Measurements from ENCODE around the gene UBE3D.

UBE3D gene

DNA sequence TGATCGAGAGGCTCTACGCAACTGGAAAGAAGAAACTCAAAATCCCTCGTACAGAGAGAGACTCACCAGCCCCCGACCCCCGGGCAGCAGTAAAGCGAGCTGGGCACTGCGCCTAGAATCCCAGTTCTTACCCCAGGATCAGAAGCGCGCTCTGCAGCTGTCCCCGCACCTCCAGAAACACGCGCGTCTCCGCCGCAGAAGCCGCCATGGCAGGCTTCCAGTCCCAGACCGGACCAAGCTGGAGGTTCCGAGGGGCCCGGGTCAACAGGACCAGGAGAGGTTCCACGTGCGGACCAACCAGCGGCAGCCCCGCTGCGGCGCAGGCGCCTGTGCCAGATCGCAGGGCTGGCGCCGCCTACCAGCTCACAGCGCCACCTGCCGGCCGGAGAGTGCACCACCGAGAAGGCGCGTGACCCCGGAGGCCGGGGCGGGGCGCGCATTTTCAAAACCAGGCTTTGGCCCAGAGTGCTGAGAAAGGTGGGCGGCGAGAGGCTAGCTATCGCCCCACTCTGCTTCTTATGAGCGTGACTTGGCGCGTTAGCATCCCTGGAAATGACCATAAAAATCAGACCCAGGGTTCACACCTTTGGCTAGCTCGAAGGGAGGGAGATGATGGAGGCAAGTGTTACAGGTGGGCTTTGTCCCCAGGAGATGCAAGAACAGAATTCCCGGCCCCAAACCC, at the start of gene UBE3D (continued):
- no peak for TF ChIP-seq REST (tag by site-specific recombination; IDR thresholded peaks at IDR 0.05)
- no peak for TF ChIP-seq ZBTB1 (tag by site-specific recombination; IDR thresholded peaks at IDR 0.05)
- TF ChIP-seq ZNF521 (tag by site-specific recombination; IDR thresholded peaks at IDR 0.05), result no peak
- peak; percentile 61 for TF ChIP-seq ZNF629 (tag by site-specific recombination; IDR thresholded peaks at IDR 0.05)
- no peak for TF ChIP-seq FEZF1 (tag by site-specific recombination; IDR thresholded peaks at IDR 0.05)
- no peak for TF ChIP-seq ZNF791 (tag by site-specific recombination; IDR thresholded peaks at IDR 0.05)
- TF ChIP-seq, protein P1, sequence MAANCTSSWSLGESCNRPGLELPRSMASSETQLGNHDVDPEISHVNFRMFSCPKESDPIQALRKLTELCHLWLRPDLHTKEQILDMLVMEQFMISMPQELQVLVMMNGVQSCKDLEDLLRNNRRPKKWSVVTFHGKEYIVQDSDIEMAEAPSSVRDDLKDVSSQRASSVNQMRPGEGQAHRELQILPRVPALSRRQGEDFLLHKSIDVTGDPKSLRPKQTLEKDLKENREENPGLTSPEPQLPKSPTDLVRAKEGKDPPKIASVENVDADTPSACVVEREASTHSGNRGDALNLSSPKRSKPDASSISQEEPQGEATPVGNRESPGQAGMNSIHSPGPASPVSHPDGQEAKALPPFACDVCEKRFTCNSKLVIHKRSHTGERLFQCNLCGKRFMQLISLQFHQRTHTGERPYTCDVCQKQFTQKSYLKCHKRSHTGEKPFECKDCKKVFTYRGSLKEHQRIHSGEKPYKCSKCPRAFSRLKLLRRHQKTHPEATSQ (tag by site-specific recombination; IDR thresholded peaks at IDR 0.05), result no peak
- TF ChIP-seq TRIM28 (IDR thresholded peaks at IDR 0.05; ENCODE audit: borderline replicate concordance, low read length), result no peak
- 0 out of 2 replicates have a peak, but pooled peaks have one; percentile 8 for TF ChIP-seq ZNF221 (tag by site-specific recombination; IDR thresholded peaks at IDR 0.05; ENCODE audit: borderline replicate concordance)
- TF ChIP-seq ZNF416 (tag by site-specific recombination; IDR thresholded peaks at IDR 0.05), result no peak
- TF ChIP-seq ZFP37 (tag by site-specific recombination; IDR thresholded peaks at IDR 0.05), result peak; percentile 82
- no peak for TF ChIP-seq PRDM2 (tag by site-specific recombination; IDR thresholded peaks at IDR 0.05; ENCODE audit: borderline replicate concordance)
- TF ChIP-seq, protein P2, sequence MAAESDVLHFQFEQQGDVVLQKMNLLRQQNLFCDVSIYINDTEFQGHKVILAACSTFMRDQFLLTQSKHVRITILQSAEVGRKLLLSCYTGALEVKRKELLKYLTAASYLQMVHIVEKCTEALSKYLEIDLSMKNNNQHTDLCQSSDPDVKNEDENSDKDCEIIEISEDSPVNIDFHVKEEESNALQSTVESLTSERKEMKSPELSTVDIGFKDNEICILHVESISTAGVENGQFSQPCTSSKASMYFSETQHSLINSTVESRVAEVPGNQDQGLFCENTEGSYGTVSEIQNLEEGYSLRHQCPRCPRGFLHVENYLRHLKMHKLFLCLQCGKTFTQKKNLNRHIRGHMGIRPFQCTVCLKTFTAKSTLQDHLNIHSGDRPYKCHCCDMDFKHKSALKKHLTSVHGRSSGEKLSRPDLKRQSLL (tag by site-specific recombination; IDR thresholded peaks at IDR 0.05), result 0 out of 2 replicates have a peak, but pooled peaks have one; percentile 10
- TF ChIP-seq HIC1 (tag by site-specific recombination; IDR thresholded peaks at IDR 0.05), result peak; percentile 88
- TF ChIP-seq PRDM10 (tag by site-specific recombination; IDR thresholded peaks at IDR 0.05), result peak; percentile 96
- TF ChIP-seq ZNF404 (tag by site-specific recombination; IDR thresholded peaks at IDR 0.05), result no peak
- TF ChIP-seq ZNF514 (tag by site-specific recombination; IDR thresholded peaks at IDR 0.05), result no peak
- TF ChIP-seq ZNF133 (tag by site-specific recombination; IDR thresholded peaks at IDR 0.05), result no peak
- TF ChIP-seq ZNF140 (tag by site-specific recombination; IDR thresholded peaks at IDR 0.05), result no peak

Measured in HEK293 (cell line).